CD4-positive, alpha-beta T cell (primary cell): ENCODE data around the gene C16orf96. TPM values are rescaled to one million over a fixed set of nuclear protein-coding genes. Genes with fewer than 3 reads are reported as not detected.

Experiments
- ATAC-seq: fragments of 200-7000 bp; cut with Tn5 transposase; one replicate; pipeline ENCODE4 v1.10.0; 2022; ENCODE audit warnings: mild to moderate bottlenecking; ENCODE audit not compliant: poor library complexity
- CTCF ChIA-PET: fragments of 350-600 bp; sonication (Branson Sonifier 250); formaldehyde crosslinking; loops from one replicate; lab custom pipeline; 2021; ENCODE audit warnings: antibody characterized with exemption, inconsistent platforms; lab: Charles Lee
- POLR2A ChIA-PET: fragments of 350-600 bp; sonication (Branson Sonifier 250); formaldehyde crosslinking; loops from one replicate; lab custom pipeline; 2021; ENCODE audit warnings: antibody characterized with exemption, inconsistent platforms; lab: Charles Lee
- DNase-seq, 14 experiments: peaks; one replicate each; pipeline ENCODE4 v3.0.0-alpha.2; 2013 to 2020; ENCODE audit warnings: mixed read lengths in 2 of 14
- H3K27ac ChIP-seq, 2 donors: one replicate each; pipeline versions ENCODE4 v1.5.1 to v1.7.0; 2013; ENCODE audit warnings: low read length in 2 of 2, low read depth in 1 of 2, mild to moderate bottlenecking in 1 of 2
- H3K27me3 ChIP-seq, 2 experiments: 1 replicate in 1 of 2; 2 replicates in 1 of 2; pipeline versions ENCODE4 v1.6.1 to v1.7.0; 2013; ENCODE audit warnings: low read length in 2 of 2, control low read depth in 1 of 2, mild to moderate bottlenecking in 1 of 2, moderate library complexity in 1 of 2; ENCODE audit not compliant: insufficient read depth in 2 of 2, control insufficient read depth in 1 of 2
- H3K36me3 ChIP-seq: one replicate; pipeline ENCODE4 v1.6.1; 2013; ENCODE audit warnings: low read length, control low read depth; ENCODE audit not compliant: insufficient read depth
- H3K4me1 ChIP-seq: one replicate; pipeline ENCODE4 v1.6.1; 2013; ENCODE audit warnings: low read length, control low read depth; ENCODE audit not compliant: insufficient read depth
- H3K4me3 ChIP-seq: one replicate; pipeline ENCODE4 v1.5.1; 2013; ENCODE audit warnings: mild to moderate bottlenecking, low read length, moderate library complexity
- H3K9me3 ChIP-seq, 2 experiments: 1 replicate in 1 of 2; 2 replicates in 1 of 2; pipeline versions ENCODE4 v1.6.1 to v1.7.0; 2013; ENCODE audit warnings: low read length in 2 of 2, mild to moderate bottlenecking in 2 of 2, control low read depth in 1 of 2, moderate library complexity in 1 of 2; ENCODE audit not compliant: control insufficient read depth in 1 of 2, insufficient read depth in 1 of 2
- H3K27ac Mint-ChIP-seq: one replicate; pipeline ENCODE4 v1.8.0; 2020; ENCODE audit warnings: mixed read lengths
- H3K27me3 Mint-ChIP-seq: one replicate; pipeline ENCODE4 v1.8.0; 2021; ENCODE audit warnings: mixed read lengths
- H3K36me3 Mint-ChIP-seq: one replicate; pipeline ENCODE4 v1.8.0; 2021; ENCODE audit warnings: low read depth, mixed read lengths
- H3K4me1 Mint-ChIP-seq: one replicate; pipeline ENCODE4 v1.8.0; 2021; ENCODE audit warnings: low read depth, mixed read lengths
- H3K4me3 Mint-ChIP-seq: one replicate; pipeline ENCODE4 v1.8.0; 2020; ENCODE audit warnings: mild to moderate bottlenecking, mixed read lengths
- H3K9me3 Mint-ChIP-seq: one replicate; pipeline ENCODE4 v1.8.0; 2020; ENCODE audit warnings: mixed read lengths
- CTCF ChIP-seq: fragments of 200-600 bp; IDR thresholded peaks from one replicate; pipeline ENCODE4 v1.8.0; 2022; ENCODE audit warnings: antibody characterized with exemption, mild to moderate bottlenecking
- intact Hi-C, 2 experiments: fragments of 100-400 bp; cut with DNase I in 1 of 2; cut with micrococcal nuclease in 1 of 2; formaldehyde crosslinking; loops; one replicate each; pipeline versions ENCODE4 v1.15.1 to v1.9.0; 2023 to 2025; cut with DNase I, micrococcal nuclease
- total RNA-seq, 174 experiments: library from RNA in 2 of 174; stranded (reverse) in 2 of 174; gene quantifications; one replicate each; pipeline ENCODE4 v1.2.3 and lab custom pipeline; 2021 to 2026

The C16orf96 gene
- total RNA-seq, 2 experiments from 2014 or later = 0.27 to 0.42 TPM

DNA sequence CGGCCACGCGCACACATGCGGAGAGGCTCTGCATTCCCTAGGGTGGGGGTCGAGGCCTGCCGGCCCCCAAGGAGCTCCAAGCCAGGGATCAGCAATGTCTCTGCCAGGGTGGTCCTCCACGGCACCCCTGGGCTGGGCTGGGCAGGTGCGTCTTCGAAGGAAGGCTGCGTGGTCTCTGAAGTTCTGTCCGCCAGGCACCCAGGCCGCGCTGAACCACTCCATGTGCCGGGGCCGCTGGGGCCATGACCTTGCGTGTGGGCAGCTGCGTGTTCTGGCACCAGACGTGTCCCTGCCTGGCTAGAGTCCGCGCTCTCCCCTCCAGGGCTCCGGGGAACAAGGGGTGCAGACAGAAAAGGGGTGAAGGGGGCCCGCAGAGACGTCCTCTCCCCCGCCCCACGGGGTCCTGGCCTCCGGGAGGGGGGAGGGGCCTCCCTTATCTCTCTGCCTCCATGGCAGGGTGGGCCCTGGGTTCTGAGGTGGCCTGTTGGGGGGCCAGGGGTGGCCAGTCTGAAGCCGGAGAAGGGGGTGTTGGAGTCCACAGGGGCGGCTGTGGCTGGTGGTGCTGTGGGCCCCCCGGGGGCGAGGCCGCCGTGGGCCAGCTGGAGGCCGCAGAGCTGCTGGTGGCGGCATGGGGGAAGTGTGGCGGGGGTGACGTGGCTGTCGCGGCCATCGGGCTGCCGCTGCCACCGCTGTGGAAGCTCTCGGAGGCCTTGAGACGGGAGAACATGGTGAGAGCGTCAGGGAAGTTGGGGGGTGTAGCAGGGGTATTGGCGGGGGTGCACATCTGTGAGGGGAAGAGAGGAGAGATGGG lies 53.3 kb downstream of the C16orf96 start:
- Mint-ChIP-seq H3K27ac (no peak overlapping the region), H3K36me3 (peaks cover 7% of the 10 kb centered on the region), H3K27me3 (no peaks in the 10 kb centered on the region), H3K4me3 (no peak overlapping the region), H3K4me1 (peaks cover 8% of the 10 kb centered on the region), H3K9me3 (no peaks in the 10 kb centered on the region)
- no peaks in the 10 kb centered on the region for H3K27me3 ChIP-seq
- ATAC-seq (no peak), DNase-seq (no peak)
- no peak overlapping the region for H3K27ac ChIP-seq
- intact Hi-C loops = loop anchor here (5.0 to 10.0 kb wide), 5 partner anchors 195 to 1475 kb away; partner anchors contain the start of genes CORO7 (in 1 of the 2), PAM16 (in 1 of the 2), ROGDI (in 1 of the 2) and ZNF213 (in 1 of the 2)
- H3K4me1 ChIP-seq = peaks cover 27% of the 10 kb centered on the region
- H3K36me3 ChIP-seq = peaks cover 15% of the 10 kb centered on the region
- peaks cover 0 to 4% of the 10 kb centered on the region in 2 experiments for H3K9me3 ChIP-seq
- H3K4me3 ChIP-seq = no peak overlapping the region
- ChIA-PET POLR2A (no interaction called here), CTCF (no interaction called here)
- TF ChIP-seq CTCF = no peak

GRCh38 chr16:4610011-4611005 lies 54.2 kb downstream of the C16orf96 start:
- H3K4me1 ChIP-seq = peaks cover 33% of the 10 kb centered on the region
- ATAC-seq = no peak
- Mint-ChIP-seq H3K9me3 (no peaks in the 10 kb centered on the region), H3K27ac (no peak overlapping the region), H3K4me1 (peaks cover 12% of the 10 kb centered on the region), H3K4me3 (no peak overlapping the region), H3K36me3 (peaks cover 11% of the 10 kb centered on the region), H3K27me3 (no peaks in the 10 kb centered on the region)
- intact Hi-C loops = loop anchor here (5.0 to 10.0 kb wide), 5 partner anchors 194 to 1476 kb away; partner anchors contain the start of genes CORO7 (in 1 of the 2), PAM16 (in 1 of the 2), ROGDI (in 1 of the 2) and ZNF213 (in 1 of the 2)
- POLR2A ChIA-PET = no interaction called here
- DNase-seq = no peak
- peaks cover 15% of the 10 kb centered on the region for H3K36me3 ChIP-seq
- no peak overlapping the region for H3K4me3 ChIP-seq
- TF ChIP-seq CTCF = no peak
- CTCF ChIA-PET = no interaction called here
- peaks cover 0 to 4% of the 10 kb centered on the region in 2 experiments for H3K9me3 ChIP-seq
- H3K27me3 ChIP-seq = no peaks in the 10 kb centered on the region
- no peak overlapping the region for H3K27ac ChIP-seq

DNA sequence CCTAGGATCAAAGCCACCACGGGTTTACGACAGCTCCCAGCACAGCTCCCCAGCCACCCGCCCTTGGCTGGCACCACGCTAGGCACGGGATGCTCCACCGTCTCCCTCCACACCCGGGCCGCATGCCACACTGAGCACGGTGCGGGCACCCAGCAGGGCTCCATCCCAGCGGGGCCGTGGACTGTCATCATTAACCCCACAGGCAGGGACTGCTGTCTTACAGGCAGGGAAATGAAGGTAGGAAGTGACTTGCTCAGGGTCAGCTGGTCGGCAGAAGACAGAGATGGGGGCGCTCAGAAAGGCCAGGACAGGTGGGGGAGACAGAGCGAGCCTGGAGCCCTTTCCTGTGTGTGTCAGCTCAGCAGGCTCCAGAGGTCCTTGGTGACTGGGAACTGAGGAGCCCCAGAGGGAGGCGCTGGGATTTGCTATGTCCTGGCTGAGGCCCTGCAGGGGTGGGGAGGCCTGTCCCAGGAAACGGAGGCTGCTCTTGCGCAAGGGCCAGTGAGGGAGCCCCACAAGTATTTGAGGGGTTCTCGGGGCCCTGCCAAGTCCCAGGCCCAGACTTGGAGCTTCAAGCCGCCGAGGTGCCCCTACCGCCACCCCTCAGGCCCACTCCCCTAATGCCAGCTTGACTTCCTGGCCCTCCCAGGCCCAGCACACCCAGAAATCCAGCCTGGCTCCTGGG lies 55.3 kb downstream of the C16orf96 start:
- DNase-seq (no peak), ATAC-seq (no peak)
- Mint-ChIP-seq H3K4me3 (peak overlapping the region; percentile 15), H3K9me3 (no peaks in the 10 kb centered on the region), H3K36me3 (peaks cover 16% of the 10 kb centered on the region), H3K4me1 (peaks cover 24% of the 10 kb centered on the region), H3K27me3 (no peaks in the 10 kb centered on the region), H3K27ac (no peak overlapping the region)
- peaks cover 15% of the 10 kb centered on the region for H3K36me3 ChIP-seq
- H3K4me1 ChIP-seq = peaks cover 42% of the 10 kb centered on the region
- intact Hi-C loops = loop anchor here (5.0 to 10.0 kb wide), 5 partner anchors 193 to 1477 kb away; partner anchors contain the start of genes CORO7 (in 1 of the 2), PAM16 (in 1 of the 2), ROGDI (in 1 of the 2) and ZNF213 (in 1 of the 2)
- H3K27me3 ChIP-seq = no peaks in the 10 kb centered on the region
- ChIA-PET POLR2A (interaction anchor here (0.7 kb wide), 1 partner anchor 40 kb away, joined by 3 read pairs; no protein-coding TSS in a partner anchor), CTCF (no interaction called here)
- peaks cover 0 to 4% of the 10 kb centered on the region in 2 experiments for H3K9me3 ChIP-seq
- no peak overlapping the region for H3K27ac ChIP-seq
- no peak overlapping the region for H3K4me3 ChIP-seq
- no peak for TF ChIP-seq CTCF
